HL-60 (cell line): ENCODE measurements around the gene PDPN.

ENCODE experiments used
- DNase-seq, 2 experiments: peaks; one replicate each; pipeline ENCODE4 v3.0.0-alpha.2; 2010 to 2020; ENCODE audit warnings: low read depth in 1 of 2, low spot score in 1 of 2
- H3K27ac ChIP-seq: fragments of 250-450 bp; sonication (Bioruptor Pico); replicated peaks from 2 replicates; pipeline ENCODE4 v1.5.1; 2020; ENCODE audit warnings: mild to moderate bottlenecking, moderate library complexity
- H3K27me3 ChIP-seq: fragments of 250-450 bp; sonication (Bioruptor Pico); 2 replicates; pipeline ENCODE4 v1.5.1; 2021; ENCODE audit warnings: mild to moderate bottlenecking, moderate library complexity; ENCODE audit not compliant: insufficient read depth, poor library complexity, severe bottlenecking
- H3K4me3 ChIP-seq: replicated peaks from 2 replicates; pipeline ENCODE4 v1.5.1; 2011; ENCODE audit warnings: mild to moderate bottlenecking, control low read depth, low read length; ENCODE audit not compliant: insufficient read depth
- CTCF ChIP-seq: IDR thresholded peaks from one replicate; pipeline ENCODE4 v1.5.1; 2011; ENCODE audit warnings: low read length, control low read depth, inconsistent platforms; ENCODE audit not compliant: insufficient read depth
- GABPA ChIP-seq: IDR thresholded peaks from 2 replicates; pipeline ENCODE4 v1.6.1; 2012; ENCODE audit warnings: low read depth
- POLR2AphosphoS5 ChIP-seq: IDR thresholded peaks from 2 replicates; pipeline ENCODE4 v1.6.1; 2012; ENCODE audit warnings: low read depth
- REST ChIP-seq: IDR thresholded peaks from 2 replicates; pipeline ENCODE4 v1.6.1; 2012; ENCODE audit warnings: low read depth; ENCODE audit not compliant: insufficient replicate concordance
- SPI1 ChIP-seq: IDR thresholded peaks from 2 replicates; pipeline ENCODE4 v1.6.1; 2012; ENCODE audit warnings: low read depth, mild to moderate bottlenecking, borderline replicate concordance

PDPN gene

GRCh38 chr1:13664451-13664850, 80.8 kb downstream of the PDPN start:
- no peak overlapping the region for H3K27ac ChIP-seq
- DNase-seq: no peak
- TF ChIP-seq GABPA (no peak), CTCF (no peak), SPI1 (no peak), POLR2AphosphoS5 (no peak), REST (no peak)
- no peak overlapping the region for H3K4me3 ChIP-seq
- H3K27me3 ChIP-seq: no peaks in the 10 kb centered on the region

- no peaks in the 10 kb centered on the region for H3K27me3 ChIP-seq
- H3K4me3 ChIP-seq: no peak overlapping the region
- DNase-seq: no peak
- no peak overlapping the region for H3K27ac ChIP-seq
- TF ChIP-seq REST (no peak), GABPA (no peak), POLR2AphosphoS5 (no peak), CTCF (no peak), SPI1 (no peak)
Observed at GRCh38 chr1:13666317-13666716, 82.7 kb downstream of the PDPN start.
